ENCODE measurements around the gene SPATA6. TPM values are rescaled to one million over a fixed set of nuclear protein-coding genes. Genes with fewer than 3 reads are reported as not detected.

The SPATA6 gene
- total RNA-seq, 3 donors from 2014 or later = 15.7 to 26.9 (median 15.8) TPM

- no peak for TF ChIP-seq CTCF (IDR thresholded peaks at IDR 0.05)
- H3K9me3 ChIP-seq = peaks cover 12% of the 10 kb centered on the region
- ATAC-seq (no peak), DNase-seq (no peak)
- H3K4me3 ChIP-seq = no peak overlapping the region
- intact Hi-C loops (cut with DNase I, micrococcal nuclease) = no loop called here
- H3K36me3 ChIP-seq (ENCODE audit: low read depth) = no peaks in the 10 kb centered on the region
- no peaks in the 10 kb centered on the region for H3K4me1 ChIP-seq (ENCODE audit: low read depth)
Observed at GRCh38 chr1:48371598-48371997, 100.4 kb downstream of the SPATA6 start.

- ATAC-seq (no peak), DNase-seq (no peak)
- intact Hi-C loops (cut with DNase I, micrococcal nuclease) = no loop called here
- Histone ChIP-seq H3K36me3 (ENCODE audit: low read depth) (no peaks in the 10 kb centered on the region), H3K4me1 (ENCODE audit: low read depth) (no peaks in the 10 kb centered on the region), H3K9me3 (peaks cover 3% of the 10 kb centered on the region), H3K4me3 (no peak overlapping the region)
- TF ChIP-seq CTCF (IDR thresholded peaks at IDR 0.05) = no peak
Observed at GRCh38 chr1:48362901-48363300, 109.1 kb downstream of the SPATA6 start.

GRCh38 chr1:48356901-48357300 lies 115.1 kb downstream of the SPATA6 start:
- intact Hi-C loops (cut with DNase I, micrococcal nuclease) = no loop called here
- no peak for ATAC-seq
- H3K4me3 ChIP-seq = no peak overlapping the region

GRCh38 chr1:48344373-48344772 lies 127.6 kb downstream of the SPATA6 start:
- no peak for ATAC-seq
- intact Hi-C loops (cut with DNase I, micrococcal nuclease) = no loop called here
- H3K4me1 ChIP-seq (ENCODE audit: low read depth) = no peaks in the 10 kb centered on the region
- TF ChIP-seq CTCF (IDR thresholded peaks at IDR 0.05) = no peak
- no peaks in the 10 kb centered on the region for H3K36me3 ChIP-seq (ENCODE audit: low read depth)
- peaks cover 11% of the 10 kb centered on the region for H3K9me3 ChIP-seq
- H3K4me3 ChIP-seq = no peak overlapping the region
- DNase-seq = no peak

More at GRCh38 chr1:48356901-48357300, 115.1 kb downstream of the SPATA6 start:
- no peak for DNase-seq
- no peaks in the 10 kb centered on the region for H3K9me3 ChIP-seq
- H3K36me3 ChIP-seq (ENCODE audit: low read depth) = no peaks in the 10 kb centered on the region
- TF ChIP-seq CTCF (IDR thresholded peaks at IDR 0.05) = no peak
- no peaks in the 10 kb centered on the region for H3K4me1 ChIP-seq (ENCODE audit: low read depth)

- no peak overlapping the region for H3K4me3 ChIP-seq
- intact Hi-C loops (cut with DNase I, micrococcal nuclease) = no loop called here
- no peak for DNase-seq
Observed at GRCh38 chr1:48341221-48341620, 130.8 kb downstream of the SPATA6 start.

More at GRCh38 chr1:48341221-48341620, 130.8 kb downstream of the SPATA6 start:
- peaks cover 11% of the 10 kb centered on the region for H3K9me3 ChIP-seq
- H3K4me1 ChIP-seq (ENCODE audit: low read depth) = no peaks in the 10 kb centered on the region
- no peaks in the 10 kb centered on the region for H3K36me3 ChIP-seq (ENCODE audit: low read depth)
- ATAC-seq = no peak
- no peak for TF ChIP-seq CTCF (IDR thresholded peaks at IDR 0.05)
